SJCRH30 (cell line): Measurements from ENCODE around the gene DLX5. TPM values are rescaled to one million over a fixed set of nuclear protein-coding genes. Genes with fewer than 3 reads are reported as not detected.

Experiments
- total RNA-seq: library from RNA; depleted of rRNA; stranded (reverse); fragments of >200 nt; shearing (Covaris generic); gene quantifications from 2 replicates; pipeline ENCODE4 v1.2.3, GENCODE V29; 2014; rRNA removed

Gene DLX5
- total RNA-seq, 1 experiment from 2014 or later, result not detected

Other genes starting within 250 kb of the DLX5 start
- 3.1 and 3.4 TPM in 2 replicates for gene DLX6, start 19.3 kb downstream of the DLX5 start, total RNA-seq
- gene SDHAF3, start 92.9 kb upstream of the DLX5 start, total RNA-seq, result 41.3 and 46.2 TPM in 2 replicates